Mesendoderm (in vitro differentiated cells): ENCODE measurements around the gene PRSS50. TPM values are rescaled to one million over a fixed set of nuclear protein-coding genes. Genes with fewer than 3 reads are reported as not detected.
A peak's percentile ranks its signal among the peaks of the same experiment; 100 is the strongest.

Experiments used
- DNase-seq: peaks from one replicate; pipeline ENCODE4 v3.0.0; 2013
- H2AK5ac ChIP-seq: 2 replicates; pipeline ENCODE4 v1.6.1; 2013; ENCODE audit warnings: low read length, inconsistent platforms
- H2BK120ac ChIP-seq: 2 replicates; pipeline ENCODE4 v1.6.1; 2013; ENCODE audit warnings: low read depth, mild to moderate bottlenecking, low read length, moderate library complexity, mixed read lengths
- H2BK15ac ChIP-seq: replicated peaks from 2 replicates; pipeline ENCODE4 v1.6.1; 2013; ENCODE audit warnings: low read depth, mild to moderate bottlenecking, moderate library complexity
- H2BK5ac ChIP-seq: 2 replicates; pipeline ENCODE4 v1.6.1; 2013; ENCODE audit warnings: low read length, inconsistent platforms
- H3K18ac ChIP-seq: 2 replicates; pipeline ENCODE4 v1.6.1; 2013; ENCODE audit warnings: mild to moderate bottlenecking, low read length, mixed read lengths
- H3K23ac ChIP-seq: one replicate; pipeline ENCODE4 v1.6.1; 2013; ENCODE audit warnings: low read length
- H3K27ac ChIP-seq: 2 replicates; pipeline ENCODE4 v1.5.1; 2013; ENCODE audit warnings: low read depth, mild to moderate bottlenecking, inconsistent platforms, low read length, moderate library complexity
- H3K27me3 ChIP-seq: 2 replicates; pipeline ENCODE4 v1.6.1; 2013; ENCODE audit warnings: low read length, control low read depth, mild to moderate bottlenecking, inconsistent platforms; ENCODE audit not compliant: insufficient read depth, poor library complexity
- H3K36me3 ChIP-seq: 2 replicates; pipeline ENCODE4 v1.6.1; 2013; ENCODE audit warnings: low read length, inconsistent platforms; ENCODE audit not compliant: control insufficient read depth, insufficient read depth
- H3K4ac ChIP-seq: one replicate; pipeline ENCODE4 v1.6.1; 2013; ENCODE audit warnings: low read depth, mild to moderate bottlenecking, low read length, moderate library complexity
- H3K4me1 ChIP-seq: 2 replicates; pipeline ENCODE4 v1.6.1; 2013; ENCODE audit warnings: low read depth, low read length, inconsistent platforms; ENCODE audit not compliant: control insufficient read depth
- H3K4me2 ChIP-seq: 2 replicates; pipeline ENCODE4 v1.6.1; 2013; ENCODE audit warnings: low read length
- H3K4me3 ChIP-seq: 2 replicates; pipeline ENCODE4 v1.5.1; 2013; ENCODE audit warnings: mild to moderate bottlenecking, low read length
- H3K56ac ChIP-seq: one replicate; pipeline ENCODE4 v1.6.1; 2013; ENCODE audit warnings: low read length
- H3K79me1 ChIP-seq: 2 replicates; pipeline ENCODE4 v1.6.1; 2013; ENCODE audit warnings: low read length, inconsistent platforms
- H3K79me2 ChIP-seq: 2 replicates; pipeline ENCODE4 v1.6.1; 2013; ENCODE audit warnings: mild to moderate bottlenecking, low read length; ENCODE audit not compliant: control insufficient read depth, insufficient read depth
- H3K9ac ChIP-seq: 2 replicates; pipeline ENCODE4 v1.6.1; 2013; ENCODE audit warnings: low read length, inconsistent platforms
- H4K5ac ChIP-seq: one replicate; pipeline ENCODE4 v1.6.1; 2013; ENCODE audit warnings: low read length
- H4K8ac ChIP-seq: one replicate; pipeline ENCODE4 v1.6.1; 2013; ENCODE audit warnings: low read depth, mild to moderate bottlenecking, control low read depth, low read length, moderate library complexity
- WGBS: extraction: QIAGEN DNeasy Blood & Tissue Kit; methylation state at CpG from one replicate; pipeline ENCODE4 v1.1.7; 2013; ENCODE audit warnings: low lambda C conversion rate, missing lambda C conversion rate; ENCODE audit not compliant: insufficient coverage; ENCODE audit errors: extremely low coverage; 5-methylcytosine and 5-hydroxymethylcytosine counted together
- polyA plus RNA-seq, 2 experiments: library from polyadenylated mRNA; stranded (reverse); fragments of 200-250 nt; gene quantifications; one replicate each; pipeline ENCODE4 v1.2.3, GENCODE V29; 2013

The PRSS50 gene
- 0.06 TPM for polyA plus RNA-seq (2013, experiment 1 of 2)
- polyA plus RNA-seq (2013, experiment 2 of 2), result 0.17 TPM

GRCh38 chr3:46717447-46718231 is at the start of gene PRSS50:
PRSS50 (minus strand) TSS chr3:46717869; CDS start chr3:46717824, 45 bp downstream.
- Histone ChIP-seq H3K27me3 (no peaks in the 10 kb centered on the region), H3K18ac (no peak within 1 kb of the TSS), H2BK15ac (no peak within 1 kb of the TSS), H2BK120ac (no peak within 1 kb of the TSS), H3K23ac (no peak within 1 kb of the TSS), H3K79me1 (no peaks in the 10 kb centered on the region), H3K79me2 (no peaks in the 10 kb centered on the region), H3K27ac (no peak within 1 kb of the TSS), H4K8ac (no peak within 1 kb of the TSS), H3K56ac (no peak within 1 kb of the TSS), H3K4ac (no peak within 1 kb of the TSS), H2AK5ac (no peak within 1 kb of the TSS), H3K4me3 (no peak within 1 kb of the TSS), H3K4me2 (no peak within 1 kb of the TSS), H3K4me1 (no peaks in the 10 kb centered on the region), H2BK5ac (no peak within 1 kb of the TSS), H4K5ac (no peak within 1 kb of the TSS), H3K36me3 (no peaks in the 10 kb centered on the region), H3K9ac (no peak within 1 kb of the TSS)
- peak; percentile 72 for DNase-seq
- no CpG with 5 or more reads among the region's 61 CpGs for WGBS

- Histone ChIP-seq H3K23ac (no peak overlapping the region), H2BK120ac (no peak overlapping the region), H3K56ac (no peak overlapping the region), H3K27me3 (no peaks in the 10 kb centered on the region), H3K27ac (no peak overlapping the region), H2BK5ac (no peak overlapping the region), H4K5ac (no peak overlapping the region), H3K9ac (no peak overlapping the region), H3K36me3 (no peaks in the 10 kb centered on the region), H4K8ac (no peak overlapping the region), H2AK5ac (no peak overlapping the region), H3K79me2 (no peaks in the 10 kb centered on the region), H3K79me1 (no peaks in the 10 kb centered on the region), H3K4me2 (no peak overlapping the region), H3K18ac (no peak overlapping the region), H2BK15ac (no peak overlapping the region), H3K4ac (no peak overlapping the region), H3K4me1 (no peaks in the 10 kb centered on the region), H3K4me3 (no peak overlapping the region)
- WGBS, result no CpG with 5 or more reads among the region's 1 CpG
- no peak for DNase-seq
Observed at GRCh38 chr3:46764206-46764605, 46.5 kb upstream of the PRSS50 start.

- H3K27ac ChIP-seq, result no peak overlapping the region
- H3K4me1 ChIP-seq, result no peaks in the 10 kb centered on the region
- H2BK15ac ChIP-seq, result no peak overlapping the region
- DNase-seq, result no peak
- no peak overlapping the region for H3K9ac ChIP-seq
- H3K79me1 ChIP-seq, result no peaks in the 10 kb centered on the region
- no peaks in the 10 kb centered on the region for H3K27me3 ChIP-seq
- no peak overlapping the region for H2AK5ac ChIP-seq
- H3K56ac ChIP-seq, result no peak overlapping the region
- no peaks in the 10 kb centered on the region for H3K79me2 ChIP-seq
- no peak overlapping the region for H3K4ac ChIP-seq
- no peak overlapping the region for H3K4me2 ChIP-seq
- H3K18ac ChIP-seq, result no peak overlapping the region
- no peak overlapping the region for H4K5ac ChIP-seq
- H4K8ac ChIP-seq, result no peak overlapping the region
- no peak overlapping the region for H3K4me3 ChIP-seq
- no peaks in the 10 kb centered on the region for H3K36me3 ChIP-seq
- no peak overlapping the region for H3K23ac ChIP-seq
- H2BK120ac ChIP-seq, result no peak overlapping the region
- no peak overlapping the region for H2BK5ac ChIP-seq
Observed at GRCh38 chr3:46763178-46763577, 45.5 kb upstream of the PRSS50 start.

- Histone ChIP-seq H4K8ac (no peak overlapping the region), H2AK5ac (no peak overlapping the region), H3K56ac (no peak overlapping the region), H2BK15ac (no peak overlapping the region), H3K27ac (no peak overlapping the region), H3K9ac (no peak overlapping the region), H3K36me3 (no peaks in the 10 kb centered on the region), H3K4me3 (no peak overlapping the region), H3K18ac (no peak overlapping the region), H2BK5ac (no peak overlapping the region), H3K23ac (no peak overlapping the region), H3K79me1 (no peaks in the 10 kb centered on the region), H3K4ac (no peak overlapping the region), H3K27me3 (no peaks in the 10 kb centered on the region), H3K79me2 (no peaks in the 10 kb centered on the region), H3K4me1 (no peaks in the 10 kb centered on the region), H4K5ac (no peak overlapping the region), H3K4me2 (no peak overlapping the region), H2BK120ac (no peak overlapping the region)
- no CpG with 5 or more reads among the region's 5 CpGs for WGBS
- DNase-seq, result peak; percentile 20
Observed at GRCh38 chr3:46759239-46760167, 41.8 kb upstream of the PRSS50 start.

GRCh38 chr3:46756642-46757041 is 39.0 kb upstream of the PRSS50 start:
- H3K4me3 ChIP-seq, result no peak overlapping the region
- no peaks in the 10 kb centered on the region for H3K4me1 ChIP-seq
- H3K4ac ChIP-seq, result no peak overlapping the region
- H3K79me2 ChIP-seq, result no peaks in the 10 kb centered on the region
- no peak overlapping the region for H3K9ac ChIP-seq
- H3K79me1 ChIP-seq, result no peaks in the 10 kb centered on the region
- no peaks in the 10 kb centered on the region for H3K36me3 ChIP-seq
- no CpG with 5 or more reads among the region's 31 CpGs for WGBS
- no peak overlapping the region for H3K56ac ChIP-seq
- H2BK5ac ChIP-seq, result no peak overlapping the region
- H3K18ac ChIP-seq, result no peak overlapping the region
- H2AK5ac ChIP-seq, result no peak overlapping the region
- no peaks in the 10 kb centered on the region for H3K27me3 ChIP-seq
- no peak for DNase-seq
- H2BK15ac ChIP-seq, result no peak overlapping the region
- H3K27ac ChIP-seq, result no peak overlapping the region
- H3K4me2 ChIP-seq, result no peak overlapping the region
- no peak overlapping the region for H4K5ac ChIP-seq
- no peak overlapping the region for H2BK120ac ChIP-seq
- no peak overlapping the region for H3K23ac ChIP-seq
- no peak overlapping the region for H4K8ac ChIP-seq
